BJ (cell line): ENCODE results near the gene TRMU. TPM values are rescaled to one million over a fixed set of nuclear protein-coding genes. Genes with fewer than 3 reads are reported as not detected.

Source experiments
- CTCF ChIA-PET: fragments of 350-600 bp; formaldehyde crosslinking; extraction: SDS; loops from one replicate; lab custom pipeline; 2021; ENCODE audit warnings: antibody characterized with exemption, inconsistent platforms; lab: Yijun Ruan, JAX
- POLR2A ChIA-PET: fragments of 300-600 bp; sonication (Branson Sonifier 250); formaldehyde crosslinking; extraction: SDS; loops from one replicate; lab custom pipeline; 2021; ENCODE audit warnings: antibody characterized with exemption; lab: Charles Lee
- DNase-seq: peaks from one replicate; pipeline ENCODE4 v3.0.0-alpha.2; 2011; ENCODE audit warnings: low read depth
- H3K27me3 ChIP-seq: 2 replicates; pipeline ENCODE4 v1.6.0; 2011; ENCODE audit warnings: low read length; ENCODE audit not compliant: control insufficient read depth, insufficient read depth
- H3K36me3 ChIP-seq: 2 replicates; pipeline ENCODE4 v1.5.1; 2011; ENCODE audit warnings: low read length; ENCODE audit not compliant: control insufficient read depth, insufficient read depth
- H3K4me3 ChIP-seq: 2 replicates; pipeline ENCODE4 v1.5.1; 2011; ENCODE audit warnings: low read depth, mild to moderate bottlenecking, control low read depth, low read length
- CTCF ChIP-seq: IDR thresholded peaks from 2 replicates; pipeline ENCODE4 v1.5.1; 2011; ENCODE audit warnings: low read depth, mild to moderate bottlenecking, control low read depth, inconsistent platforms, low read length, moderate library complexity; ENCODE audit not compliant: insufficient read depth
- polyA plus RNA-seq: library from polyadenylated mRNA; depleted of rRNA; stranded (reverse); fragments of >200 nt; gene quantifications from 2 replicates; pipeline ENCODE4 v1.2.3, GENCODE V29; 2011

TRMU gene
- polyA plus RNA-seq, 1 experiment: 25.2 TPM

GRCh38 chr22:46359362-46359761 lies 23.8 kb downstream of the TRMU start:
- ChIA-PET POLR2A (no interaction called here), CTCF (interaction anchor here (2.3 kb wide), 2 partner anchors 9 to 182 kb away, joined by 9 to 15 read pairs; no protein-coding TSS in a partner anchor)
- DNase-seq: no peak
- Histone ChIP-seq H3K4me3 (no peak overlapping the region), H3K27me3 (no peaks in the 10 kb centered on the region), H3K36me3 (peaks cover 26% of the 10 kb centered on the region)
- TF ChIP-seq CTCF: no peak

- H3K4me3 ChIP-seq: no peak overlapping the region
- no peak for TF ChIP-seq CTCF
- no peak for DNase-seq
- H3K27me3 ChIP-seq: no peaks in the 10 kb centered on the region
- ChIA-PET CTCF (interaction anchor here (2.3 kb wide), 2 partner anchors 8 to 182 kb away, joined by 9 to 15 read pairs; no protein-coding TSS in a partner anchor), POLR2A (no interaction called here)
- peaks cover 20% of the 10 kb centered on the region for H3K36me3 ChIP-seq
Observed at GRCh38 chr22:46360097-46360496, 24.6 kb downstream of the TRMU start.

- no peak for TF ChIP-seq CTCF
- POLR2A ChIA-PET: no interaction called here
- CTCF ChIA-PET: no interaction called here
- DNase-seq: no peak
- H3K27me3 ChIP-seq: no peaks in the 10 kb centered on the region
- H3K4me3 ChIP-seq: no peak overlapping the region
- peaks cover 16% of the 10 kb centered on the region for H3K36me3 ChIP-seq
Observed at GRCh38 chr22:46360891-46361290, 25.4 kb downstream of the TRMU start.

- H3K36me3 ChIP-seq: peaks cover 8% of the 10 kb centered on the region
- no peak overlapping the region for H3K4me3 ChIP-seq
- ChIA-PET CTCF (no interaction called here), POLR2A (no interaction called here)
- no peak for TF ChIP-seq CTCF
- no peak for DNase-seq
- H3K27me3 ChIP-seq: no peaks in the 10 kb centered on the region
Observed at GRCh38 chr22:46361826-46362202, 26.3 kb downstream of the TRMU start.

GRCh38 chr22:46362203-46362933 lies 26.9 kb downstream of the TRMU start:
- Histone ChIP-seq H3K36me3 (peaks cover 2% of the 10 kb centered on the region), H3K27me3 (no peaks in the 10 kb centered on the region), H3K4me3 (no peak overlapping the region)
- ChIA-PET CTCF (no interaction called here), POLR2A (no interaction called here)
- DNase-seq: no peak
- TF ChIP-seq CTCF: no peak
